Thyroid gland (tissue), 4 donors: ENCODE results near the gene NR4A2.

ENCODE experiments used
- CTCF ChIP-seq, 6 experiments: fragments of 200-600 bp in 3 of 6; fragments of 450-650 bp in 3 of 6; sonication (generic) in 3 of 6; IDR thresholded peaks; one replicate each; pipeline ENCODE4 v1.5.1; 2016 to 2019; ENCODE audit warnings: antibody characterized with exemption in 6 of 6, mild to moderate bottlenecking in 2 of 6, inconsistent platforms in 1 of 6, moderate library complexity in 1 of 6
- POLR2A ChIP-seq, 2 donors: fragments of 450-650 bp; IDR thresholded peaks; one replicate each; pipeline ENCODE4 v1.6.1; 2017; ENCODE audit warnings: antibody characterized with exemption in 2 of 2, mild to moderate bottlenecking in 2 of 2, moderate library complexity in 1 of 2

DNA sequence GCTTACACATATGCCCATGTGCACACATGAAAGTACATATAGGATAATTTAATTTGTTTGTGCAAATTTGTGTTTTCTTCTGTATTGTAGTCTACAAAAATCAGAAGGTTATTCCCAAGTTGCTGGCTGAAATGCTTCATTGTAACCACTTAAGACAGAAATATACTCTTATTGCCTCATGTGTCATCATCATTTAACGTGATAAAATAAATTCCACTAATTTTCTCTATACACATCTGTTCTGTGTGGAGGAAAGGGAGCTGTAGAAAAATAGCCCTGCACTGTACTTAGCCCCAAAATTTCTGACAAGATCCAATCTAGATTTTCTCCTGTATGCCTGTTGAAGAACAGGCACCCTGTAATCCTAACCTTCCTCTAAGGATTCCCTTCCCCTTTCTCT lies 20.4 kb upstream of the NR4A2 start:
- TF ChIP-seq CTCF (IDR thresholded peaks at IDR 0.05) (no peak), POLR2A (IDR thresholded peaks at IDR 0.05) (no peak)
